ENCODE measurements around the gene RRAGD.

DNA sequence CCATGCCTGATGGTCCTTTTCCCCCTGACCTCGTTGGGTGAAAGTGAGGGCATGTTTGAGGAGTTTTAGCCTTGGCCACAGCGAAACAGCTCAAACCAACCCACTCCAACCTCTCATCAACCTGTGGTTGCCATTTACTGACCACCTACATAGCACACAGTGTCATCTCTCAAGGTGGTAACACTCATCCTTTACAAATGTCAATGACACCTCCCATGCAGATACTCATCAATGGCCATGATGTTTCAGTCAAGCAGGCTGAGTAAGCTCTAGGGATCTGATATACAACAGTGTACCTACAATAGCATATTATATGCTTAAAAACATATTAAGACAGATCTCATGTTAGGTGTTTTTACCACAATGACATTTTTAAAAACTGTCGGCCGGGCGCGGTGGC lies 9.3 kb downstream of the RRAGD start:
- TF ChIP-seq SP1 (IDR thresholded peaks at IDR 0.05) (no peak), RXRA (IDR thresholded peaks at IDR 0.05) (no peak), ATF3 (IDR thresholded peaks at IDR 0.05) (no peak)
- TF ChIP-seq, protein P1, sequence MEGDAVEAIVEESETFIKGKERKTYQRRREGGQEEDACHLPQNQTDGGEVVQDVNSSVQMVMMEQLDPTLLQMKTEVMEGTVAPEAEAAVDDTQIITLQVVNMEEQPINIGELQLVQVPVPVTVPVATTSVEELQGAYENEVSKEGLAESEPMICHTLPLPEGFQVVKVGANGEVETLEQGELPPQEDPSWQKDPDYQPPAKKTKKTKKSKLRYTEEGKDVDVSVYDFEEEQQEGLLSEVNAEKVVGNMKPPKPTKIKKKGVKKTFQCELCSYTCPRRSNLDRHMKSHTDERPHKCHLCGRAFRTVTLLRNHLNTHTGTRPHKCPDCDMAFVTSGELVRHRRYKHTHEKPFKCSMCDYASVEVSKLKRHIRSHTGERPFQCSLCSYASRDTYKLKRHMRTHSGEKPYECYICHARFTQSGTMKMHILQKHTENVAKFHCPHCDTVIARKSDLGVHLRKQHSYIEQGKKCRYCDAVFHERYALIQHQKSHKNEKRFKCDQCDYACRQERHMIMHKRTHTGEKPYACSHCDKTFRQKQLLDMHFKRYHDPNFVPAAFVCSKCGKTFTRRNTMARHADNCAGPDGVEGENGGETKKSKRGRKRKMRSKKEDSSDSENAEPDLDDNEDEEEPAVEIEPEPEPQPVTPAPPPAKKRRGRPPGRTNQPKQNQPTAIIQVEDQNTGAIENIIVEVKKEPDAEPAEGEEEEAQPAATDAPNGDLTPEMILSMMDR (IDR thresholded peaks at IDR 0.05; ENCODE audit: low read depth, low read length, missing input control): no peak
- TF ChIP-seq, protein P2, sequence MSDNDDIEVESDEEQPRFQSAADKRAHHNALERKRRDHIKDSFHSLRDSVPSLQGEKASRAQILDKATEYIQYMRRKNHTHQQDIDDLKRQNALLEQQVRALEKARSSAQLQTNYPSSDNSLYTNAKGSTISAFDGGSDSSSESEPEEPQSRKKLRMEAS (IDR thresholded peaks at IDR 0.05): no peak

Measured in liver (tissue), 3 donors.